ENCODE data around the gene PPFIA4.

The PPFIA4 gene

DNA sequence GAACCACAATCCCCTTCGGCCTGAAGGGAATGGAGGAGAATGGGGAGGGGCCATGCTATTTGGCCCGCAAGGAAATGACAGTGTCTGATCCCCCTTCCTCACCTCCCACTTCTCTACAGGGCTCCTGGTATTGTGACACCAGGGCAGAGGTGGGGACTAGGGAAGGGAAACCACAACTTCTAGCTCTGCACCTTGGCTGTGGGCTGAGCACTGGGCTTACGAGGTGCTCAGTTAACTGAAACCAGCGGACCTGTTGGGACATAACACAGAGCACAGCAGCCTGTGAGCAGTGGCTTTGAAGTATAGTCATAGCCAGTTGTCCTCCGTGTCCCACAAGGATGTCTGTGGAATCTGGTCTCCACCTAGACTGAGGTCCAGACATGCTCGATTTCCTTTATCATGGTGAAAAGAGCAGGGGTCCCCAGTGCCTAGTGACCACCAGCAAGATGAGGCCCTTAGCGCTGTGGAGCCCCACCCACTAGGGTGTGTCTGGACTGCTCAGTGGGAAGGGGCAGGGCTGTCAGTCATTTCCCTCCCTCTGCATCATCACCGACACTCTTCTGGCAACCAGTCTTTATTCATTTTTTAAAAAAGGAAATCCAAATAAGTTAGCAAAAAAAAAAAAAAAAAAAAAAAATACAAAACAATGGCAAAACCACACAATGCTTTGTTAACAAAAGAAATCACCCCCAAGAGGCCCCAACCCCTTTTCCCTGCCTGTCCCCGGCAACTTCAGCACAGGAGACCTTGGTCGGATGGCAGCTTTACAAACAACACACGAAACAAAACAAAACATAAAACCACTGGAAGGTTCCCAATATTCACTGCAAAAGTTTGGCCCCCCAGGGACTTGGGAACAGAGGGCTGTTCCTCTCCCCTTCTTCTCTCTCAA is 56.5 kb downstream of the PPFIA4 start:
- no peak for DNase-seq (ENCODE audit: low read depth in 3 of 3)

DNA sequence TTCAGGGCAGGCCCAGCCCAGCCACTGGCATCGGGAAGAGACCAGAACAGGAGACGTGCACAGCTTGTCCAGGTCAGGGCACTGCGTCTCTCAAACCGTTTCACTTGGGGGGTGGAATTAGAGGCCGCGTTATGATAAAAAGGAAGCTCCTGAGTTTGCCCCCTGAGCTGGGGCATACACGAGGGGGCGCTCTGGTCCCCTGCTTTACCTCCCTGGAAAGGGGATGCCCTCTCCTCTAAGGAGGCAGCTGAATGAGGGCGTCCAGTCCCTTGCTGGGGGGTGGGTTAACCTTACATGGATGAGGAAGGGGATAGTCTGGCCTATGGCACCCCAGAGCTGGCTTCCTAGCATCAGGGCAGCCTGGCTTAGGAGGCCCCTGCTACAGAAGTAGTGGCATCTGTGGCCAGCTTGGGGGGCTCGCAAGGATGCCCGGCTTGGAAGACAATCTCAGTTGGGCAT is 57.2 kb downstream of the PPFIA4 start:
- DNase-seq (ENCODE audit: low read depth in 3 of 3) = no peak

DNA sequence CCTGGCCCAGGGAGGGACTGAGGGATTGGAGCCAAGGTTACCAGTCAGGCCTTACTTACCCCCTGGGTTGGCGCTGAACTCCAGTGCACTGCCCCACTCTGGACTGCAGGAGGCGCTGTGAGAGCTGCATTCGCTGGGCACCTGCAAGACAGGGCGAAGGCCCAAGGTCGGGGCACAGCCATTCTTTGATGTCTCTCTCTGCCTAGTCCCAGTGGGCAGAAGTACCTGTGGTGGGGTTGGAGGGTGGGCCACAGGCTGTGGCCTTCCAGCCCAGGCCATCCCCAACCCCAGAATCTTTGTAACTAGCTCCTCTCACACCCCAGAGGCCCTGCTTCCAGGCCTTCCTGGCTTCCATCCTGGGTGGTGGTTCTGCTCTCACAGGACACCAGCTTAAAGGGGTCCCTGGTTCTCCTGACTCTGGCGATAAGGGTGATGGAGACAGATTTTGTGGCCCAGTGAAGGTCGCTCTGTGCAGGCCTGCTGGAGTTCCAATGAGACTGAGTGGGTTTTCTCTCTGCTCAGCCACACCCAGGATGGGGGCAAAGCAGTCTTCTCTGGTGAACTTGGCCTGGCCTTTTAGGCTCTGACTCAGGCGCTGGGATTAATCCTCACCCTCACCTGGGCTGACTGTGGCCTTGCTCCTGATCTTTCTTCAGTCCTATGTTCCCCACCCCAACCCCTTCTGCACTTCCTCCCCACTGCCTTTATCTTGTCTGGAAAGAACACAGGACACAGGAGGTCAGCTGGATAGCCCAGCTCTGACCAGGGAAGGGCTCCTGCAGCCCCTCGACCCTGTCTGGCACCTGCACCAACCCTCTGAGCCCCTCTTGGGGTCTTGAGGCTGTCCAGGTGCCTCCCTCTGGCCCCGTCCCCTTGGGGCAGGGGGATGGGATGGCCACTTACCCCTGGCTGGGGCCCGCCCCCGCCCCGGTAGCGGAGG is 58.6 kb downstream of the PPFIA4 start:
- peak; percentile 19 to 38 (median 21) for DNase-seq (ENCODE audit: low read depth in 3 of 3)

DNA sequence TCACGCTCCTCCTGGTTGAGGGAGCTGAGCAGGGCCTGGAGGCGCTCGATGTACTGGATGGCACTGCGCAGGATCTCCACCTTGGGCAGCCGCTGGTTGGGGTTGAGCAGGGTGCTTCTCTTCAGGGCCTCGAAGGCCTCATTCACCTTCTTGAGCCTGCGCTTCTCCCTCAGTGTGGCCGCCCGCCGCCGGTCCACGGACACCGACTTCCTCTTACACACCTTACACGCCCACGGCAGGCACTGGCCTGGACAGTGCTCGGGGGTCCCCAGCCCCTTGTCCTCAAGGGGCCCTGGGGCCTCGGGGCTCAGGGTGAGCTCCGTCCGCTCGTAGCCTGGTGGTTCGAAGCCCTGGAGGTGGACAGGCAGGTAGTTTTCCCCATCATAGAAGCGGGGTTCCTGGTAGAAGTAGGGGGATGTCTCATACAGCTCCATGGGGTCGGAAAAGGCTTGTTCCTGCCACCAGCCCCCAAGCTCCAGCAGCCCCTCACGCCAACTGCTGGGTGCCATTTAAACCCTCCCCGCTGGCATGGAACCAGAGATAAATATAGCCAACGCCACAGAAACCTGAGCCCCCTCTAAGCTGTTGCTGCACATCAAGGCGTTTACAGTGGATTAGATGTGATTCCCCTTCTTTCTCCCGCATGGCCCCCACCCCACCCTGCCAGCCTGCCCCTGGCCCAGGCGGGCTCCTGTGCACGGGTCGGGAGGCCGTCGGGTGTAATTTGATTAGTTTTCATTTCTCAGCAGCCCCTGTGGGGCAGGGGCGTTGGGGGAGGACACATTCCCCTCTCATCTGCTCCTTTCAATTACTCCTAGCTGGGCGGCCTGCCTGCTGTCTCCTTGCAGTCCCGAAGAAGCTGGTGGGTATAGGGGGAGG is 59.5 kb downstream of the PPFIA4 start, which contains the start of gene MYOG:
Gene MYOG (minus strand): TSS at position 485 of the 879 bp plus-strand sequence. CDS start 51 bp downstream, at position 434.
- DNase-seq (ENCODE audit: low read depth in 3 of 3) = no peak

DNA sequence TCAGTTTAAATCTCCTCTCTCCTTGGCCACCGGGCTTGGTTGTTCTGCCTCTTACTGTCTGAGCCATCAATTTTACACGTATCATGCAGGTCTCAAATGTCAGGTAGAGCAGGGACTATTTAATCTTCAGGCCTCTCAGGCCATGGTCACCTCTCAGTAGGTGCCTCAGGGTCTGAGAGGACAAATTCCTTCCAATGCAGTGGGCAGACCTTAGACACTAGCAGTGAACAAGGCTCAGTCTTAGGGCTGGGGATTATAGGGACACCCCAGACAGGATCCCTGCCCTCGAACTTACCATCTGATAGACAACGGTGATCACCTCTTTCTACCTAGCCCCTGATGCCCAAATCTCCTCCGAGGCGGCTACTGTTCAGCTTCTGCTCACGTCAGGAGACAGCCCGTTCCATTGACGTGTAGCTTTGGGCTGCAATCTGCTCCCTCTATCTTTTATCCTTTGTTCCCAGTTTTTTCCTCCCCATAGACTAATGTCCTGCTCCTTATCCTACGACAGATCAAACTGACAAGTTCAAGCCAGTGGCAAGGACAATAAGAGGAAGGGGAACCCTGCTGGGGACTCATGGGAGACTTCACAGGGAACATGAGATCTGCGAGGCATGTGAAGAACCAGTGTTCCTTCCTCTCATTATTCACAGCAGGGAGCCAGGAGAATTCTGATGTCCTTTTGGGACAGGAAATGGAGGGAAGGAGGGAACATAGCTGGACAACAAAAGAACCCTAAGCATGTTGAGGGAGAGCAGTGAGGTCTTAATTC is 60.9 kb downstream of the PPFIA4 start:
- no peak for DNase-seq (ENCODE audit: low read depth in 3 of 3)

DNA sequence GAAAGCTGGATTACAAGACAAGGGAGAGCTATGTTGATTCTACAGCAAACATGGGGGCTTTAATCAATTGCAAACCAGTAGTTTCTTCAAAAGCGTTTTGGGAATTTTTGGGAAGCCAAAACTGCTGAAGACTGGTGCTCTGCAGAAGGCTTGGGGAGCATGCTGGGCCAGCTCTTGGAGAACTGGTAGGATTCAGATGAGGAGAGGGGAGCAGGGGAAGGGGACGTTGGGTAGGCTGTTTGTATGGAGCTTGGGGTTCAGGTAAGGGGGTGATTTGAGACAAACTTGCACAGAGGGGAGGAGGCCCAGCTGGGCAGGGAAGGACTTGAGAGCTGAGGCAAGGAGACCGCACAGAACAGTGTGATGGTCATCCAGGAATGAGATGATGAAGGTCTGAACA is 62.1 kb downstream of the PPFIA4 start:
- DNase-seq (ENCODE audit: low read depth in 3 of 3) = no peak

DNA sequence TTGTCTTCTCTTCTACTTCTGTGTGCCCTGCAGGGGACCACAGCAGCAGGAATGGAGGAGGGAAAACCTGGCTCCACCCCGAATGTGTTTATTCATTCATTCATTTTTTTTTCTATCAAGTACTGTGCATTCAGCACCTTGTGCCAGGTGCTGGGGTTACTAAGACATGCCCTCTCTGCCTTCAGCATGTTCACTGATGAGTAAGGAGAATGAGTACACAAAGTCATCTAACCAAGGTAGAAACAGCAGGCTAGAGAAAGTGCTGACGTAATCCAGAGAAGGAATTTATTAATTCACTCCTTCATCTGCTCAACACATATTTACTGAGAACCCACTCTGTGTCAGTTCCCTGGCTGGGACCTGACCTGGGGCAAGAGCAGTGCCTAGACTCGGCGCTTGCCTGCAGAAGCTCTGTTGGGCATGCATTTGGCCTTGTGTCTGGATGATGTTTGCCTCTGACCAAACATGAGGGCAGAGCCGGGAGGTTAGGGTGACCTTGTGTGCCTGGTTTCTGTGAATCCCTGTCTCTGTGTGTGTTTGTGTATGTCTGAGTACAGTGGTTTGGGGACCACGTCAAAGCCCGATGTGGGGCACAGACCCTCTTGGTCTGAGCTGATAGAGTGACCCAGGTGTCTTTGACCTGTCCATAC is 62.8 kb downstream of the PPFIA4 start:
- no peak for DNase-seq (ENCODE audit: low read depth in 3 of 3)

DNA sequence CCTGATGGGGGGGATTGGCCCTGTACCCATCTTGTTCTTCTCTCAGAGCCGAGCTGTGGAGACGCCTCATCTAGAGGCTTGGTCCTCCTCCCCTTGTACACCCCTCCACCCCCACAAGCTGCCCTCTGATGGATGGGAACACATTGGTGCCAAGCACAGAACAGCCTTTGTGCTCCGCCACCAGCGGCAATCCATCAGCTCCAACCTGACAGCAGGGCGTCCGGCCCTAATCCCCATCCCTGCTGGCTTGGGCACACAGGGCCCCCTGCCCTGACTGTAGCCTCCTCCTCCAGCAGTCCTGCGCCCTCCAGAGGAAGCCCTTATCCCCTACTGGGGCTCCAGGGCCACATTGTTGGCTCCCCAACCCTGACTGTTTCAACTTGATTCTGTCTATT is 63.4 kb downstream of the PPFIA4 start:
- no peak for DNase-seq (ENCODE audit: low read depth in 3 of 3)

DNA sequence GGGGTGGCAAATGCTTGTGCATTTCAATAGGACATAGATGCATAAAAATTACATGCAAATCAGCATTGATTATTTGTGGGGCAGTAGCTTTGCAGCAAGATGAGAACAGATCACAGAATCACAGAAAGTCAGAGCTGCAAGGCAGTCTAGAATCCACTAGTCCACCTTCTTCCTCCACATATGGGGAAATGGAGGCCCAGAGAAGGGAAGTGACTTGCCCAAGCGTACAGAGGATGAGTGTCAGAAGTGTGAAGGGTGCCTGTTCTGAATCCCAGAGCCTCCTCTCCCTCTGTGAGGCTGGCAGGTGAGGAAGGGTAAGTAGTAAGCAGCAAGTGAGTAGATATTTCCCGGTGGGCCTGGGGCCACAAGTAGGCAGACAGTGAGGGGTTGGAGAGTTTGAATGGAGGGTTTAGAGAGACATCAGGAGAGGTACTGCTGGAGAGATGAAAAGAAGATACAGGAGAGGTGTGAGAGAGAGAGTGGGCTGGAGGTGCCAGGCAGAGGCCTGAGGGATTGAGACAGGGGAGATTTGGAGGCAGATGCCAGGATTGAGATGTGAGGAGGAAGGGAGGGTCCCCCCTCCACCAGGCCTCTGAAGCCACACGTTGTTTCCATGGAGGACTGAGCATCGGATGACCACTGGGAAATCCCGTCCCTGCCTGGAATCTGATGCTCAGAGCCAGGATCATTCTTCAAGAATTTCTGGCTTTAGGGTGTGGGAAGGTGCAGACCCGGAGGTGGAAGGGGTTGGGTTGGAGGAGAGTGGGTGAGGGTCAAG is 64.3 kb downstream of the PPFIA4 start:
- DNase-seq (ENCODE audit: low read depth in 3 of 3) = no peak

DNA sequence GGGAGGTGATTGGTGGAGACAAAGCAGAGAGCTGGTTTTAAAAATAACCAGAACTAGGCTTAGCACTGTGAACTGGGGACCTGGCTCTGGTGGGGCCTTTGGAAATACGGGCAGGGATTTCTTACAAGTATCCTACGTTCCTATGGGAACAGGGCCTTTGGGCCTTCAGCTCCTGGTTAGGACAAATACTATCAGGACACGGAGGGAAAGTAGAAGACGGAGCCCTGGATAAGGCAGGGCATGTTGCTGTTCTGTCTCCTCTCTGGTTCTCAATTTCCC is 64.8 kb downstream of the PPFIA4 start:
- no peak for DNase-seq (ENCODE audit: low read depth in 3 of 3)

DNA sequence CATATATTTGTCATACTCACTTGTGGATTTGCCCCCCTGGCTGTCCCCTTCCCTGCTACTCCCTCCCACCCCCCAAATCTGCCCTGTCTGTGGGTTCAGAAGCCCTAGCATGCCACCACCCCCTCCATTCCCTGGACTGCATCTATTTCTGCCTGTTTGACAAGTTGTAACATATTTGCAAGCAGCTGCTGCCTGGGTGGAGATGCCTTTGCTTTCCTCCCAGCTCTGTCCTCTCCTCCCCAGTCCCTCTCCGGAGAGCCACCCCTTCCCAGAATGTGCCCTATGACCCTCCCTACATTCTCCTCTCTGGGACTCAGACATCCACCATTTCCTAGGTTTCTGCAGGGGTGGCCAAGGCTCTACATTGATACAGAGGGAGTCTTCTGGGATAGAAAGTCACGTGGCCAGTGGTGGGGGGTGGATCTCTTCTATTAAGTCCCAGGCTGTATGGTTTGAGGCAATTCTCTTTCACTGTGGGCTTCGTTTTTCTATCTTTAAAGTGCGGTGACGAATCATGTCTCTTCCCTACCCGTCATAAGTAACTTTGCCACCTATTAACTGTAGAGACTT is 65.6 kb downstream of the PPFIA4 start:
- no peak for DNase-seq (ENCODE audit: low read depth in 3 of 3)

DNA sequence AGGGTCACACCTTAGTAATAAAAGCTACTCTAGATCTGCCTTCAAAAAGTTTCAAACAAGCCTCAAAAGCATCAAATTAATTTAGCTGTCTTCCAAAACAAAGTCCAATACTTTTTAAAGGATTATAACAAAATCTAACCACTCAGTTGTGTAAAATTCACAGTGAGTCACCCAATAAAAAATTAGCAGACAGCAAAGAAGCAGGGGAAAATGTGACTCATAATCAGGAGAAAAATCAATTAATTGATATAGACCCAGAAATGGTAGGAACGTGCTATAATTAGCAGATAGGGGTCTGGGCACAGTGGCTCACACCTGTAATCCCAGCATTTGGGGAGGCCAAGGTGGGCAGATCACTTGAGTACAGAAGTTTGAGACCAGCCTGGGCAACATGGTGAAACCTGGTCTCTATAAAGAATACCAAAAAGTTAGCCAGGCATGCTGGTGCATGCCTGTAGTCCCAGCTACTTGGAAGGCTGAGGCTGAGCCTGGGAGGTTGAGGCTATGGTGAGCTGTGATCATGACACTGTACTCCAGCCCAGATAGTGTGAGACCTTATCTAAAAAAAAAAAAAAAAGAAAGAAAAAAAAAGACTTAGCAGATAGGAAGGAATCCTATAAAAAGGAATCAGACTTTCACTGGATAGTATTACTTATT is 67.6 kb downstream of the PPFIA4 start:
- DNase-seq (ENCODE audit: low read depth in 3 of 3) = no peak

DNA sequence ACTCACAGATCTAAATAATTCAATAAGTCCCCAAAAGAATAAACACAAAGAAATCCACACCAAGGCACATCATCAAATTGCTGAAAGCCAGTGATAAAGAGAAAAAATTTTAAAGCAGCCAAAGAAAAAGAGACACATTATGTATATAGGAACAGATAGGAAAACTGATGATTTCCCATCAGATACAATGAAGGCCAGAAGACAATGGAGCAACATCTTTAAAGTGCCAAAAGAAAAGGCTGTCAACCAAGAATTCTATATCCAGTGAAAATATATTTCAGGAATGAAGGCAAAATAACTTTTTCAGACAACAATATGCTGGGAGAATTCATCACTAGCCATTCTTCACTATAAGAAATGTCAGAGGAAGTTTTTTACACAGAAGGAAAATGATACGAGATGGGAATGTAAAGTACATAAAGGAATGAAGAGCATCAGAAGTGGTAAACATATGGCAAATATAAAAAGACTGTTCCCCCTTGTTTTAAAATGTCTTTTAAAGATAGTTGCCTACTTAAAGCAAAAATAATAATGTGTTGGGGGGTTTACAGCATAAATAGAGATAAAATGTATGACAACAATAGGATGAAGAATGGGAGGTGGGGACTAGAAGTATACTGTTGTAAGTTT is 68.9 kb downstream of the PPFIA4 start:
- DNase-seq (ENCODE audit: low read depth in 3 of 3) = no peak

DNA sequence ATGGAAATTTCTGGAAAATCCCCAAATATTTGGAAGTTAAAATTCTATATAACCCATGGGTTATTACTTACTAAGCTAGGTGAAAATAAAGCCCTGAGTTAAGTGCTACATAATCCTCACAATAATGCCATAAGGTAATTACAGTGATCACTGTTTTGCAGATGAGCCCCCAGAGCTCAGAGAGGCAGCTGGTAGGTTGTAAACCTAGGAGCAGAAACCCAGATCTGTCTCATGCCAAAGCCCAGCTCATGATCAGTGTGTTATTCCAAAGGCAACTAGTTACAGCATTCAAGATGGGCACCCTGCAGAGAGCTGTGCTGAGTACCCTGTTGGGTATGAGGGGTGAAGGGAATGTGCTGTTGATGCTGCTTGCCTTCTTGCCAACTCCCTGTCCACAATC is 70.3 kb downstream of the PPFIA4 start:
- no peak for DNase-seq (ENCODE audit: low read depth in 3 of 3)

DNA sequence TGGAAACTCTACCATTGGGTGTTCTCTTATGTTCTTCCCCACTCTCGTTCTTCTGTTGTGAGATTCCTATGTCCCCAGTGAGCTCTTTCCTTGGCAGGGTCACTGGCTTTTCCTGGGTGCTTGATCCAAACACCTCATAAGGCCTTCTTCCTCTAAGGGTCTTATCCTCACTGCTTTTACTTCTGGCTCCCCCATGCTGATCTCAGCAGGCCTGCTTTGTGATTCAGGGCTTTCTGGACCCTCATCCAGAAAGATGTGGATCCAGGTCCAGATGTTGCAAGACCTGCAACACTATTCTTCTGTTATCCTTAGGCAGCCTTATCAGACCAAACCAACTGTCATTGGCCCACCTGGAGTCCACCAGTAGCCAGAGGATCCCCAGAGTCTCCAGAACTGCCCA is 70.7 kb downstream of the PPFIA4 start:
- DNase-seq (ENCODE audit: low read depth in 3 of 3) = no peak

DNA sequence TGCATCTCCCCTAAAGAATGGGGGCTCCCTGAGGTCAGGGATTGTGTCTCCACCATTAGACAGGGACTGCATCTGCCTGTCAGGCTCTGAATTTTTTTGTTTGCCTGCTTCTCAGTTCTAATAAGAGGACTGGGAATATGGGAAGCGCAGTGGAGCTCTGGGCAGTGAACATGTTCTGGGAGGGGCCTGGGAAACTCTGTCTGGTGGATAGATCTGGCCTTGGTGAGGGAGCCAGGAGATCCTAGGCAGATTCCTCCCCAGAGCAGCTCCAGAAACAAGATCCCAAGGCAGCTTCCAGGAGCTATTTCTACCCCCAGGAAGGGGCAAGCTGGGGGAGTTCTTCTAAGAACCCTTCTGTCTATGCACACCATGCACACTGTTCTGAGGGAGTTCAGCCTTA is 72.2 kb downstream of the PPFIA4 start:
- no peak for DNase-seq (ENCODE audit: low read depth in 3 of 3)

DNA sequence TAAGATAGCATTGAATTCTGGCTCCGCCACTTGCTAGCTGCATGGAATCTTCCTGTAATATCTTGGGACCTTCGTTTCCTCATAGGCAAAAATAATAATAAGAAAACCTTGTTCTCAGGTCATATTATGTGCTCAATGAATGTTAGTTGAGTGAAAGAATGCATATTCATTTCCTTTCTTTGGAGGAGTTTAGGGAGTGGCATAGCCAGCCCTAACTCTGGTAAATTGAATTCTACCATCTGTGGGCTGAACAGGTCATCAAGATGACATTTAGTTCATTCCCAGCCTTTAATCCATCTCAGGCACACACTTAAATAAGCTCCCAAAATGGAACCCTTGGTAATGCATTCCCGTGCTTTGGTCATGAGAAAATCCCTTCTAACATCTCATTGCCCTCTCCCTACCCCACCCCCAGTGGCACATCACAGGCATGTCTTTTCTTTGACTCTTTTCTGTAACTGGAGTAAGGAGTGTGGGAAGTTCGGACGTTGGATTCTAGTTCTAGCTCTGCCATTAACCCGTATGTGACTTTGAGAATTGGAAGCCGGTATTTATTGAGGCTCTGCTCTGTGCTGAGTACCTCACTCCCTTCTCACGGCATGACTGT is 72.7 kb downstream of the PPFIA4 start:
- no peak for DNase-seq (ENCODE audit: low read depth in 3 of 3)

Data from stimulated activated CD4-positive, alpha-beta T cell treated with anti-CD3 and anti-CD28 coated beads, TNF-alpha, amount 100 ng/mL, for 48 hours (primary cell).